Brain pericyte (primary cell): ENCODE results near the gene TIMM8B.
A peak's percentile ranks its signal among the peaks of the same experiment; 100 is the strongest.
"Not testable (repeated sequence)": the region's sequence is repeated elsewhere in the genome, so short reads cannot be mapped to it uniquely, and the experiment has no call there.

Source experiments
- DNase-seq: peaks from one replicate; pipeline ENCODE4 v3.0.0-alpha.2; 2012; ENCODE audit warnings: low read depth, low spot score

The TIMM8B gene, protein sequence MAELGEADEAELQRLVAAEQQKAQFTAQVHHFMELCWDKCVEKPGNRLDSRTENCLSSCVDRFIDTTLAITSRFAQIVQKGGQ

DNA sequence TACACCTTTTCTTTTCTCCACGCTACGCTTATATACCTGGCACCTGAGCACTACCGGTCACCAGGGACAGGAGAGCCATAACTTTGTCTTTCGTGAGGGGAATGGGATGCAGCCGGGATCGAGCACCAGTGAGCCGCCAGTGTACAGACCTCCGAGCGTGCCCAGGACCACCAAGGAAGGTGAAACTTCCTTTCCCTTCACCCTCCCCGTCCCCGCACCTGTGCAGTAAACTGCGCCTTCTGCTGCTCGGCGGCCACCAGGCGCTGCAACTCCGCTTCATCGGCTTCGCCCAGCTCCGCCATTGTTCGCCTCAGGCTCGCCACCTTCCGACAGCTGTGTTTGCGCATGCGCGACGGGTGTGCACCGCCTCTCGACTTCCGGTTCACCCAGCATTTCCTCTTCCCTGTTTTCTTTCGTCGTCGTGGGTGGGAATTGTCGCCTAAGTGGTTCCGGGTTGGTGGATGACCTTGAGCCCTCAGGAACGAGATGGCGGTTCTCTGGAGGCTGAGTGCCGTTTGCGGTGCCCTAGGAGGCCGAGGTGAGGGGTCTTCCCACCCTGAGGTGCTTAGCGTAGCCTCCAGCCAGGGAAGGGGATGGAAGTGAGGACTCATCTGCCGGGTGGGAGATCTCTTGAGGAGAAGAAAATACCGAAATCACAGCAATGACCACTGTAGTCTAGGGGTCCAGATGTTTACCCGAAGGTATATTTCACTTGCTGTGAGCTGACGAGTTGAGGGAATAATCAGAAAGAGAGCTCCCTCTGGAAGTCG, at the start of gene TIMM8B, which contains the start of gene SDHD:
Gene TIMM8B, minus strand, starts transcription at position 335 of the 770 bp plus-strand sequence. Its CDS starts 33 bp downstream, at position 302.
Gene SDHD, plus strand, starts transcription at position 452 of the 770 bp plus-strand sequence. Its CDS starts 35 bp downstream, at position 487.
- peak; percentile 93 for DNase-seq

DNA sequence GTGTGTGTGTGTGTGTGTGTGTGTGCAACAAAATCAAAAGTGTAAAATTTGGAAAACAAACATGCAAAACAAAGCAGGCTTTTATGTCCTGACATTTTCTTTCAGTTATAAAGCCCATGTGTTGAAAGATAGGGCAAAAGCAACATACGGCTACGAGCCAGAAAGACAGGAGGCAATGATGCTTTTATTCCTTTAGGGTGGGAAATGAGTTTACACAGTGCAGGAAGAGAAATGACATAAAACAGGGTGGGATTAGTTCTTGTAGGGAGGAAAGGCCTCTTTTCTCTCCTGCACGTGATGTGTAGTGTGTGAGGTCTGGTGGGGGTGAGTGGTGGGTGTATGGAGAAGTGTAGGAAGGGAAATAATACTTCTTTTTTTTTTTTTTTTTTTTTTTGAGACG, 47.9 kb upstream of the TIMM8B start:
- no peak for DNase-seq

DNA sequence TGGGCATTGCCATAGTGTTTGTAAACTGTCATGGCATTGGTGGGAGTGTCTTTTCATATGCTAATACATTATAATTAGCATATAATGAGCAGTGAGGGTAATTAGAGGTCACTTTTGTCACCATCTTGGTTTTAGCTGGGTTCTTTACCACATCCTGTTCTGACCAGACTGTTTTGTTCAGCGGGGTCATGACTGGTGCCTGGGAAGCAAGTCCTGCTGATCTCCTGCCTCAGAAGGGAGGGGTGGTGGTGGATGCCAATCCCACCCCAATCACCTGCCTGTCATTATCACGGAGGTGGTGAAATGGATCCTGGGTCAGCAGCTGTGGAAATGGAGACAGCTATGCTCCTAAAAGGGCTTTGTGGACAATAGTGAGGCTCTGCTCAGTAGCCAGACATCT, 46.2 kb upstream of the TIMM8B start:
- no peak for DNase-seq

DNA sequence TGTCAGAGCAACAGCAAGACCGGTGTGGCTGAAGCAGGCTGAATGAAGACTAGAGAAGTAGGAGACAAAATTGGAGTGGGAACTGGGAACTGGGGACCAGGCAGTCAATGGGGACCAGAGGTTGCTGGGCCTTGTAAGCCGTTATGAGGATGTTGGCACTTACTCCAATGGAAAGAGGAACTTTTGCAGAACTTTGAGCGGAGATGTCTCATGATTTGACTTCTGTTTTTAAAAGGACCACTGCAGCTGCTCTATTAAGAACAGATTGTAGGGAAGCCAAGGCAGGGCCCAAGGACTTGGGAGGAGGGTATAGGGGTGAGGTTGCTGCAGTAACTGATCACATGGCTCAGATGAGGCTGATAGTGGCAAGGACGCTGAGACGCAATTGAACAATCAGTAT, 43.1 kb upstream of the TIMM8B start:
- no peak for DNase-seq

DNA sequence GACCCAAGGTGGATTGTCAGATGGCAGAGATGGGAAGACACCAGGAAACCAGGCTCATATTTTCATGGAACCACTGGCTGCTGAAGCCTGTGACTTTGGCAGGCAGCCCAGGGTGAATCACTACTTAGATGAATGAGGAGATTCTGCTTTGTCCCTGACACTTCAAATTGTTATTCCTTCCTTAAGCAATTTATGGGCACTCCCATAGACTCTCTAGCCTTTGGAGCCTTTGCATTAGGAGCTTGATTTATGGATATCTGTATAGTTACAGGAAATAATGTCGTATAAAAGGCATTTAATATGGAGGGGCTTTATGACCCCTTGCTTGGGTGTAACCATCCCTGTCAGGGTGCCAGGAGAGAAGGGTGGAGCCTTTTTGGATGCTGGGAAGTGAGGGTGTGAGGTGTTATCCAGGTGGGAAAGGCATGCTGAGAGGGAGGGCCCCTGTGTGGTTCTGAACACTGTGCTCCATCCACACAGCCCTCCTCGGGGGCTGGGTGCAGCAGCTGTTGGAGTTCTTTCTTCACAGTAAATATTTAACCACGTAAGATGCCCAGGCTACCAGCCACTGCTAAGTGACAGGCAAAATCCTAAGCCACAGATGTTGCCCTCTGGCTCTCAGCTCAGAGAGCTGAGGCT, 42.0 kb upstream of the TIMM8B start:
- DNase-seq = no peak

DNA sequence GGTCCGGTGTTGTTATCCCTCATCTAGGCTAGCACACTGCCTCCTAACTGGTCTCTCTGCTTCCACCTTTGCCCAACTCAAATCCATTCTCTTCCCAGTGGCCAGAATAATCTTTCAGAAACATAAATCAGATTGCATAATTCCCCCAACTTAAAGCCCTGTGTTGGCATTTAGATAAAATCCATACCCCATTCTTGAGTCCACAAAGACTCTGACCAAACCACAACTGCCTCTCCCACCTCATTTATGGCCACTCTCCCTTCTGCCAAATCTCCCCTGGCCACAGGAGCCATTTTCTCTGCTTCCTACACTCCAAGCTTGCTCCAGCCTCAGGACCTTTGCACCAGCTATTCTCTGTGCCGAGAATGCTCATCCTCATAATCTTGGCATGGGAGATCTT, 40.5 kb upstream of the TIMM8B start:
- DNase-seq = no peak

DNA sequence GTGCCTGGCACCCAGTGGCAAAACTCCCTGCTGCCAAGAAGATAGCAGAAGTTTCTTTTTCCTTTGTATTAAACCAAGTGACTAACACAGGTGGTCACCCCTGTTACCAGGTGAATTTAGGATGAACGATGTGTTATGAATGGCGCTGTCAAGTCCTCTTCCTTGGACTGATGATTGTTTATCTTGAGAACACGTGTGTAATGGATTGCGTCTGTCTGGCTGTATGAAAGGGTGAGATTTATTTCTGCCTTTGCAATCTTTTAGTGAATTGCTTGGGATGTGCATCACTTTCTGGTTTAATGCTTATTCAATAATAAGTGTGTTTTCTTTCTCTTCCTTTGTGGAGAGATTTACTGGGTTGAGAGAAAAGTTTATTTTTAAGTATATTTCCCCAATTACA, 36.6 kb upstream of the TIMM8B start:
- no peak for DNase-seq

DNA sequence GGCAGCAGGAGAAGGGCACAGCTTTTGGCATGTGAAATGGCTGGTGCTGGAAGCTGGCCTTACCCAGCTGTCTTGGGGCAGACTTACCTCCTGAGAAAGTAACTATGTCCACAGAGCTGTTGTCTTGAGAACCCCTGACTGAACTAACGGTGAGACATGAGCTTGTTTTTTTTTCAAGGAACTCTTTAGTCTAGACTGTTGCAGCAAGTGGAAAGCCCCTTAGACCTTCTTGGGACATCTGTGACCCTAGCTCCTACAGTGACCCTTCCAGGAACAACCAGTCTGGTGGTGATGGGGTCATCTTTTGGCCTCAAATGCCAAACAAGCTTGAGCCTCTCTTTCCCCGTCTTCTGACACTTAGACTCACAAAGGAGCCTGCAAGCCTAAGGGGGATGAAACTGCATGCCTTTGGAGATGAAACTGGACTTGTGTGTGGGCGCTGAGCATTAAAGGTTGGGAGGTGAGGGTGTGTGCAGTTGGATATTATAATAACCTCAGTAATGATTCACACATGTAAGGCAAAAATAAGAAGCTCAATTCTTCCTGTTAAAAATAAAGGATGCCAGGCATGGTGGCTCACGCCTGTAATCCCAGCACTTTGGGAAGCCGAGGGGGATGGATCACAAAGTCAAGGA, 35.5 kb upstream of the TIMM8B start:
- no peak for DNase-seq

DNA sequence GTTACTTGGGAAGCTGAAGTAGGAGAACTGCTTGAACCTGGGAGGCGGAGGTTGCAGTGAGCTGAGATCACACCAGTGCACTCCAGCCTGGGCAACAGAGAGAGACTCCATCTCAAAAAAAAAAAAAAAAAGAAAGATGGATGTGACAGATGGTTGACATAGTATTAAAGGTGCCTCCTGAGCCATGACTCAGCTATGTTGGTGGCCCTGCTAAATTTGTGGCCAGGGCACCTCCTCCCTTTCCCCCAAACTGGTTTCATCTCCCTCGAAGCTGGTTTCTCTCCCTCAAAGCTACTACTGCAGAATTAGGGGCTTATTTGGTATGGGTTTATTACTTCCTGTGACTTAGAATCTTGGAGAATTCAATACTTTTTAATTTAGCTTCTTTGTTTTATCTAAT, 31.6 kb upstream of the TIMM8B start:
- no peak for DNase-seq

DNA sequence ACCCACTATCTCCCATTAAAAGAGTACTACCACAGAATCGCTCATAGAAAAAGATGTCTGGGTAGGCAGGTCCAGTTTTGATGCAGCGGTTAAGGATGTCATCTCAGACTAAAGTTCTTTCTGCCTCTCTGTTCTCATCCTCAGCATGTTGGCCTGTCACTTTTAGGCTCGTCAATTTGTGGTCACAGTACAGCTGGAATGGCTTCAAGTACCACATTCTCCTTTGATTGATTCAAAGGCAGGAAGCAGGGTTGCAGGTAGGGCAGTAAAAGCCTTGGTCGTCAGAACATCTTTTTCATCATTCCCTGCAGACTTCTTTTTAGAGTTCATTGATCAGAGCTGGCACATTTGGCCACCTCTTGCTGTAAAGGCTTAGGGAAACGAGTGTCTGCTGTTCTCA, 28.8 kb upstream of the TIMM8B start:
- no peak for DNase-seq

DNA sequence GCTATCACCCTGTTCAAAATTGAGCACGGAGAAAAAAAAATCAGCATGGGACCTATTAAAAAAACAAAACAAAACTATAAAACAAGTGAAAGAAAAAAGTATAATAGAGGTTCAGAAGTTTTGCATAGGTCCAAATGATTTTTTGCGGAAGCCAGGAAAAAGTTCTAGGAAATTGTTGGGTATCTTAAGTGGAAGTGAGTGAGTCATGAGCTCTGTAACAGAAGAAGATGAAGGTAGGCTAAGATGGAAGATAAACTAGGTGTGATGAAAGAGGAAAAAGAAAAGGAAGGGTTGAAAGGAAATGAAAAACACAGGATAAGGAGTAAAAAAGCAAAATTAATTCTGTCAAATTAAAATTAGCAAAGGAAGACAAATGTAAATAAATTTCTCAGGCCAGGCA, 27.9 kb upstream of the TIMM8B start:
- DNase-seq = no peak

DNA sequence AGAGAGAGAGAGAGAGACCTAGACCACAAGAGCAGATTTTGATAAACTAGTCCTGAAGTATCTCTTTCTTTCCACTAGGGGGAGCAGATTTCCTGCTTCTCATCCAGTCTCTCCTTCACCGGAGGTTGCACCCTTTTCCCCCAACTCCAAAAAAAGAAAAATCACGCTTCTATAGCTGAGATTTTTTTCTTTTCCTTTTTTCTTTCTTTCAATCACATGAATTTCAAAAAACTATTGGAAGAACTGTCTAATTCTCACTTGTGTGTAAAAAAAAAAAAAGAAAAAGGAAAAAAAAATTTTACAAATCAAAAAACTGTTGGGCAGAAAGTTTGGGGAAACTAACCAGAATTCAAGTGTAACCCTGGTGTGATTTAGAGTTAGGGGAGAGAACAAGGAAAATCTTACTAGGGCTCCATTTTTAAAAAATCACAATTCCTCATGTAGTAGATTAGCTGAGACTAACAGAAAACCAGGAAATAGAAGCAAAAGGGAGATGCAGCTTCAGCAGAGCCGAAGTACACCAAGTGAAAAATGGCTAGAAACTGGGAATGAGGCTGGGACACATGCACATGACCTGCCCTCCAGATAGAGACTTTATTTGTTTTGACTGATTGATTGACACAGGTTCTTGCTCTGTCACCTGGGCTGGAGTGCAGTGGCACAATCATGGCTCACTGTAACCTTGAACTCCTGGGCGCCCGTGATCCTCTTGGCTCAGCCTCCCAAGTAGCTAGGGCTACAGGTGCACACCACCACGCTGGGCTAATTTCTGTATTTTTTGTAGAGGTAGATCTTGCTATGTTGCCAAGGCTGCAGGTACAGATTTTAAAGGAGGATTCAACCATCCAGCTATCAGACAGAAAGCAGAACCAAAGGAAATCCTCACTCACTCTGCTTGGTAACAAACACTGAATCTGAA, 27.2 kb upstream of the TIMM8B start:
- no peak for DNase-seq

DNA sequence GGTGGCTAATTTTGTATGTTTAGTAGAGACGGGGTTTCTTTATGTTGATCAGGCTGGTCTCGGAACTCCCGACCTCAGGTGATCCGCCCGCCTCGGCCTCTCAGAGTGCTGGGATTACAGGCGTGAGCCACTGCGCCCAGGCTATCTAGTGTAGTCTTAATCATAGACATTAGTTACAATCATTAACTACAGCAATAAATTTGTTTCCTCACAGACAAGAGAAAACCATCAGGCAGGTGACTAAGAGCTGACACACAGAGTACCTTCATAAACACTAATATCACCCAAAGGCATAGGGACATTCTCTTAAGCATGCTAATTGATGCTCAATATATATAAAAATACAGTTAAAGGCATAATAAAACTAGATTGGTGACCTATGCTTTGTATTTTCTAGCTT, 19.5 kb upstream of the TIMM8B start:
- DNase-seq = no peak

DNA sequence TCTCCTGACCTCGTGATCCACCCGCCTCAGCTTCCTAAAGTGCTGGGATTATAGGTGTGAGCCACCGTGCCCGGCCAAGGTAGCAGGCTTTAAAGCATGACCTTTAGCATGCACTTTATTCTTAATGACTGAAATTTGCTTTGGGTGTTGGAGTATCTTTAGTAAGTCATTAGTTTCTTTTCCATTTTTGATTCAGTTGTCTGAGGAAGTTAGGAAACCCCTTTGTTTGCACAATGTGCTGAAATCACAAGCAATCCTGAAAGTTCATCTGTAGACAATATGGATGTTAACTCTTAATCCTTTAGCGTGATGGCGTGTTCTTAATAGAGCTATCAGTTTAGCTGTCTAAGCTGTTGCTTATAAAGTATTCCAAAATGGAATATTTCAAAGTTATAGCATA, 16.9 kb upstream of the TIMM8B start:
- no peak for DNase-seq

DNA sequence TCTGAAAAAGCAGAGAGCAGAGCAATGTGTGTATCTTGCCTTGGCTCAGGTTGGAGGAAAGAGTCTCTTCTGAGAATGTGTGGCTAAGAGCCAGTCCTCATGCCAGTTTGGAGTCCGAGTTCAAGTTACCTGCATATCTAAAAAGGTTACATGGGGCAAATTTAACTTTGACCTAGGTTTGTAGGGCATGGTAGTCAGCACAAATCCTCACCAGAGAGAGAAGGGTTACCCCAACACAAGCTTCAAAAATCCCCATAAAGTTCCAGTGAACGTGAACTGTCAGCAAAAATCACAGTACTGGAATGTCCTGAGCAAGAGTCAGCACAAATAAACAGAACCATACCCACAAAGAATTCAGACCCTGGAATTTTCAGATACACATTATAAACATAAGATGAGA, 13.9 kb upstream of the TIMM8B start:
- no peak for DNase-seq

DNA sequence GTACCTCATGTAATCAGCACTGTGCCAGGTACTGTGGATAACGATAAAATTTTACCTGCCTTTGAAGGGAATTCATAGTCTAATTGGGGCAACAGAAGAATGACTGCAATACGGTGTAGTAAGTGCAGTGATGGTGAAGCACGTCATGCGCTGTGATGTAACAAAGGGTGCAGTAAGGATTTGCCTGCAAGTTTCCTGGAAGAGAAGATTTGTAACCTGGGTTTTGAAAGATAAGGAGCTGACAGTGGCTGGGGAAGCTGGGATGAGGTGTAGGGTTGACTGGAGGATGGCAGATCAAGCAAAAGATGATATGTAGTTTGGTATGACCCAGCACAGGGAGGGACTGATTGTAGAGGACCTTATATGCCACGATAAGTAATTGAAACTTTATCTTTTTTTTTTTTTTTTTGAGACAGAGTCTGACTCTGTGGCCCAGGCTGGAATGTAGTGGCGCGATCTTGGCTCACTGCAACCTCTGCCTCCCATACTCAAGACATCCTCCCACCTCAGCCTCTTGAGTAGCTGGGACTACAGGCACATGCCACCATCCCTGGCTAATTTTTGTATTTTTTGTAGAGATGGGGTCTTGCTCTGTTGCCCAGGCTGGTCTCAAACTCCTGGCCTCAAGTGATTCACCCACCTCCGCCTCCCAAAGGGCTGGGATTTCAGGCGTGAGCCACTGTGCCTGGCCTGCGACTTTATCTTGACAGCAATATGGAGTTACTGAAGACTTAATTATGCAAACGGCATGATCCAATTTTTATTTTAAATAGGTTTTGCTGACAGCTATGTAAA, 11.4 kb upstream of the TIMM8B start:
- DNase-seq = no peak

DNA sequence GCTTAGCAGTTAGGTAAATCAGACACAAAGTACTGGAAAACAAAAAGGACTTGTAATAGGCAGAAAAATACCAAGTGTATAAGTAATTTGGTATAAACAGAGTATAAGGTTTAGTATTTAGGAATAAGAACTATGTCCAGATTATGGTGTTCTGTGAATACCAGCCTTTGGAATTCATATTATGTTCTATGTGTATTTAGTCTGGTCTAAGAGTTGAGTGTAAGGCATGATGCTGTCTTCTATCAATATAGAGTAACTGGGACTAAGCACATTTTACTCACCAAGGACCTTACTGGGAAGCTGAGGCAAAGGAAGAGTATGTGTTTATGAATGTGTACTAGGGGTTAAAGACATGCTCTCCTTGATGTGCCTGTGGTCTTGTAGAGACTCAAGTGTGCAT, 9.6 kb upstream of the TIMM8B start:
- no peak for DNase-seq

DNA sequence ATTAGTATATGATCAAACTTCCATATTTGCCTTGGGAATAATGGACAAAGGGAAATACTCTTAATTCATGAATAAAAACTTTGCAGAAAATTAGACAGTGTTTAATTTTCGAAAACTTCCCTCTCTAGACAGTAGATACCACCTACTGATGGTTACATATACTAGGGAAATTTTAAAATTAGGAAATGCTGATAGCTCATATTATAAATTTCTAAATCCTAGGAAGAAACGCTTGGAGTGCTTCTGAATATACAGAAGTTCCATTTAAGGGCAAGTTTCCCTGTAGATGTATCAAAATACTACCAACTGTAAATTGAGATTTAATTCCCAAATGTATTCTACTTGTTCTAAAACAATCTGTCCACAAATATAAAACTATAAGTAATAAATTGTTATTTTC, 8.7 kb upstream of the TIMM8B start:
- DNase-seq = not testable (repeated sequence)

DNA sequence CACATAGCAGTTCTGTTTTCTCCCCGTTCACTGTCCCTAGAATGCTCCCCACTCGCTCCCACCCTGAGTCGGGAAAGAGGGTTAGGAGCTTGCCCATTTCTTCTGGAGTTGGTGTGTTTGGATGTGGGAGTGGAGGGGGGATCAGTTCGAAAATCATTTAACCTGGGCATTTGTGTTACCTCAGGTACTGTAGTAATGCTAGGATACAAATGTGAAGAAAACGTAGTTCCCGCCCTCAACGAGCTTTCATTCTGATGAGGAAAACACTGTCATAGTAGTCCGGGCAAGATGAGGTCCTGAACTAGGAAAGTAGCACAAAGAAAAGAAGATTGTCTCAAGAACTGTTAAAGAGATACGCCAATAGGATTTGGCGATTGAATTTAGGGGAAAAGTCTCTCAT, 656 bp upstream of the TIMM8B start:
- DNase-seq = no peak

DNA sequence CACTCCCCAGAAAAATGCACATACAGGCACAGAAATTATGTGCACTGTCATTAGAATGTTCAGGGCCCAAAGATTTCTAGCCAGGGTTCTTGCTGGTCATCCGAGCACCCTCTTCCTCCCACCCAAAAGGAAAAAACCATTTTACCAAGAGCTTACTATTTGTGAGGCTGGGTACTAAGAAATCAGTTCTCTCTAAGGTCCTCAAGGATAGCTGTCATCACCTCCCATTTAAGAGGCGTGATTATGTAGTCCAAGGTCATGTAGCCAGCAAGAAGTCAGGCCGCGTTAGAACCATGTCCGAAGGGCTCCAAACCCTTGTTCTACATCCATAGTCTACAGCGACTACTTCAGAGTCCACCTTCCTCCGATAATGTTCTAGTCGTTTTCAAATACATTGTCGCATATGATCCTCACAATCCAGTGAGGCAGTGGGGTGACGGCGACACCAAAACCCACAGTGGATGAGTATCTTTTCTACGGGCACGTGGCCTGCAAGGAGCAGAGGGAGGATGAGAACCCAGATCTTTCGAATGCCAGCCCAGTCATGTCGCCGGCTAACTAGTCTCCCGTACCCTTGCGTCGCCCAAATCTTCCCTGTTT, 634 bp downstream of the TIMM8B start:
- DNase-seq = no peak
